Endothelial cell (in vitro differentiated cells): ENCODE results near the gene BCKDK. TPM values are rescaled to one million over a fixed set of nuclear protein-coding genes. Genes with fewer than 3 reads are reported as not detected.
"Not testable (repeated sequence)": the region's sequence is repeated elsewhere in the genome, so short reads cannot be mapped to it uniquely, and the experiment has no call there.

Experiments
- DNase-seq: peaks from one replicate; pipeline ENCODE4 v3.0.0; 2021; ENCODE audit warnings: low spot score
- H3K27ac Mint-ChIP-seq: one replicate; pipeline ENCODE4 v1.8.0; 2021; ENCODE audit warnings: mixed read lengths, inconsistent platforms; ENCODE audit not compliant: unreplicated experiment
- H3K27me3 Mint-ChIP-seq: one replicate; pipeline ENCODE4 v1.8.0; 2021; ENCODE audit warnings: mild to moderate bottlenecking, moderate library complexity, mixed read lengths, inconsistent platforms; ENCODE audit not compliant: unreplicated experiment
- H3K36me3 Mint-ChIP-seq: one replicate; pipeline ENCODE4 v1.8.0; 2021; ENCODE audit warnings: mild to moderate bottlenecking, low read depth, mixed read lengths, inconsistent platforms; ENCODE audit not compliant: unreplicated experiment
- H3K4me1 Mint-ChIP-seq: one replicate; pipeline ENCODE4 v1.8.0; 2021; ENCODE audit warnings: mild to moderate bottlenecking, mixed read lengths, inconsistent platforms; ENCODE audit not compliant: unreplicated experiment
- H3K4me3 Mint-ChIP-seq: one replicate; pipeline ENCODE4 v1.8.0; 2021; ENCODE audit warnings: mild to moderate bottlenecking, mixed read lengths, inconsistent platforms; ENCODE audit not compliant: unreplicated experiment
- H3K9me3 Mint-ChIP-seq: one replicate; pipeline ENCODE4 v1.8.0; 2021; ENCODE audit warnings: mixed read lengths, inconsistent platforms; ENCODE audit not compliant: unreplicated experiment
- CTCF ChIP-seq: fragments of 200-600 bp; sonication (generic); IDR thresholded peaks from one replicate; pipeline ENCODE4 v1.5.0; 2021; ENCODE audit warnings: antibody characterized with exemption; ENCODE audit not compliant: unreplicated experiment
- total RNA-seq: library from RNA; stranded (reverse); fragmentation: NEBNext Ultra II Directional; extraction: Animal tissue kit (Norgen Biotek cat#: 25700); gene quantifications from one replicate; pipeline ENCODE4 v1.2.1, GENCODE V29; 2021; ENCODE audit not compliant: unreplicated experiment

Gene BCKDK
- total RNA-seq, 1 donor from 2014 or later = 56.8 TPM

DNA sequence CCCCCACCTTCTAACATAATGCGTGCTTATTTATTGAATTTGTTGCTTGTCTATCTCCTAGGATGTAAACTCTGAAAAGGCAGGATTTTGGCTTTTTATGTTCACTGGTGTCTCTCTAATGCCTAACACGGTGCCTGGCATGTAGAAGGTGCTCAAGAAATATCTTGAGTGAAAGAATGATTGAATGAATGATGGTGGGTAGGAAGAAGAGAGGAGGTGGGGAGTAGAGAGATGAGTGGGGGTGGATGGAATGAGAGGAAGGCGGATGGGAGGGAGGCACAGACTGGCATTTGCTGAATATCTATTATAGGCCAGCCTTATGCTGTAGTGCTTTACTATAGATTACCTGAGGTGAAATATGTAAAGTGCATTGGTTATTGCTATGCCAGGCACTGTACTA, 39.4 kb downstream of the BCKDK start:
- Mint-ChIP-seq H3K4me1 (peaks cover 6% of the 10 kb centered on the region), H3K9me3 (peaks cover 4% of the 10 kb centered on the region), H3K27me3 (peaks cover 13% of the 10 kb centered on the region), H3K4me3 (no peak overlapping the region), H3K36me3 (no peaks in the 10 kb centered on the region), H3K27ac (no peak overlapping the region)
- no peak for TF ChIP-seq CTCF
- DNase-seq = no peak

- Mint-ChIP-seq H3K27me3 (peaks cover 13% of the 10 kb centered on the region), H3K4me3 (no peak overlapping the region), H3K4me1 (peaks cover 6% of the 10 kb centered on the region), H3K27ac (no peak overlapping the region), H3K9me3 (peaks cover 4% of the 10 kb centered on the region), H3K36me3 (no peaks in the 10 kb centered on the region)
- no peak for DNase-seq
- no peak for TF ChIP-seq CTCF
Observed at GRCh38 chr16:31148281-31148728, 40.1 kb downstream of the BCKDK start.

GRCh38 chr16:31148896-31149295, 40.7 kb downstream of the BCKDK start:
- no peak for TF ChIP-seq CTCF
- Mint-ChIP-seq H3K27me3 (peaks cover 8% of the 10 kb centered on the region), H3K27ac (no peak overlapping the region), H3K9me3 (peaks cover 4% of the 10 kb centered on the region), H3K4me3 (no peak overlapping the region), H3K4me1 (peaks cover 6% of the 10 kb centered on the region), H3K36me3 (no peaks in the 10 kb centered on the region)
- DNase-seq = no peak

DNA sequence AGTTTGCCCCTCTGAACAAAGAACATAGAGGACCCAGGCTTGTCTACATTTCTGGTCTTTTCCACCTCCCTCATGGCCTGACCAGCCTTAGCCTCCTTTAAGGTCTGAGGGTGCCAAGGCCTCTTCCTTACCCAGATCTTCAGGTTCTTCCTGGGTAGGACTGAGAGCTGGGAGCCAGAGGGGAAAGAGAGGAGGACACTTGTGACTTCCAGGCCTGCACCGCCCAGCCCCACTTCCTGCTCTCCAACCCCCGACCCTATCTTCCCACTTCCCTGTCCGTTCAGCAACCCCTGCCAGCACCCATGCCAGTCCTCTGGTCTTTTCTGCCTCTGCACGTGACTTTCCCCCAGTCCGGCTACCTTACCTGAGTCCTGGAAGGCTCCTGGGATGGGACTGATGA, 41.1 kb downstream of the BCKDK start:
- Mint-ChIP-seq H3K36me3 (no peaks in the 10 kb centered on the region), H3K27ac (no peak overlapping the region), H3K9me3 (peaks cover 4% of the 10 kb centered on the region), H3K4me1 (peaks cover 6% of the 10 kb centered on the region), H3K4me3 (no peak overlapping the region), H3K27me3 (peaks cover 6% of the 10 kb centered on the region)
- no peak for DNase-seq
- TF ChIP-seq CTCF = no peak

- peaks cover 4% of the 10 kb centered on the region for H3K9me3 Mint-ChIP-seq
- no peaks in the 10 kb centered on the region for H3K36me3 Mint-ChIP-seq
- H3K4me1 Mint-ChIP-seq = peaks cover 6% of the 10 kb centered on the region
- TF ChIP-seq CTCF = no peak
- no peak within 1 kb of the TSS for H3K4me3 Mint-ChIP-seq
- no peak within 1 kb of the TSS for H3K27ac Mint-ChIP-seq
- peaks cover 6% of the 10 kb centered on the region for H3K27me3 Mint-ChIP-seq
- DNase-seq = no peak
Observed at GRCh38 chr16:31149894-31150890, 42.0 kb downstream of the BCKDK start, which contains the start of gene PRSS36. Gene PRSS36 (minus strand): TSS chr16:31150066. CDS start chr16:31150035, 31 bp downstream.

DNA sequence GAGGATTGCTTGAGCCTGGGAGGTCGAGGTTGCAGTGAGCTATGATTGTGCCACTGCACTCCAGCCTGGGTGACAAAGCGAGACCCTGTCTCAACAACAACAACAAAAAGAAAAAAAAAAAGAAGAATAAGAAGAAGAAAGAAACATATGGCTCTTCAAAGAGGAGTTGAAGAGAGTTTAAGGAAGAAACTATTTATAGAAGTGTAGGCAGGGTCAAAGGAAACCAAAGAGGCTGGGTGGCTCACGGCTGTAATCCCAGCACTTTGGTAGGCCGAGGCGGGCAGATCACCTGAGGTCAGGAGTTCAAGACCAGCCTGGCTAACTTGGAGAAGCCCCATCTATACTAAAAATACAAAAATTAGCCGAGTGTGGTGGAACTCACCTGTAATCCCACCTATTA, 42.8 kb downstream of the BCKDK start:
- H3K4me3 Mint-ChIP-seq, H3K27me3 Mint-ChIP-seq, H3K36me3 Mint-ChIP-seq, H3K4me1 Mint-ChIP-seq, H3K27ac Mint-ChIP-seq, H3K9me3 Mint-ChIP-seq, DNase-seq: not testable (repeated sequence)
